GM18909 (cell line): ENCODE results near the gene COL4A2.

Source experiments
- ATAC-seq: cut with Tn5 transposase; IDR thresholded peaks from one replicate; pipeline ENCODE4 v1.9.1; 2021; ENCODE audit warnings: mild to moderate bottlenecking; ENCODE audit not compliant: unreplicated experiment, poor library complexity

COL4A2 gene

GRCh38 chr13:110306960-110307766 lies at the start of gene COL4A2, which contains the start of gene COL4A1:
Gene COL4A2 (plus strand): TSS chr13:110307284. CDS start chr13:110307904, 620 bp downstream.
Gene COL4A1 (minus strand): TSS chr13:110307157. CDS start chr13:110307027, 130 bp downstream.
- ATAC-seq, result no peak

- ATAC-seq, result no peak
Measured at GRCh38 chr13:110257408-110257807, 49.7 kb upstream of the COL4A2 start.

- no peak for ATAC-seq
Measured at GRCh38 chr13:110258876-110259631, 48.0 kb upstream of the COL4A2 start.

DNA sequence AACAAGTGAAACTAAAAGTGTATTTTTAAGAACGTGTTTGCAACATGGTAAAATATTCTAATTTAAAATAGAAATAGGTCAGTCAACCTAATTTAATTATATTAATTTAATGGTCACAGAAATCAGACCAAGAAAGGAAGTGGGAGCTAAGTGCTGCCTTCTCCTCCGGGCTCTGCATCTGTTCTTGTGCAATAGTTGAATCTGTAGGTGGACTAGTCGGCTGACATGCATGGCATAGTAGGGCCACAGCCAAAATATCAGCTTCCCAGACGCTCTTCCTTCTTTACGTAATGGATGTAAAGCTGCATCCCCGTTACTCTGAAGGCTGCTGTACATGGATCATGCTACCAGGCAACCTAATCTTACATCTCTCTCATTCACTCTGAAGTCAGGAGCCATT lies 47.4 kb upstream of the COL4A2 start:
- no peak for ATAC-seq

GRCh38 chr13:110261166-110262081 lies 45.7 kb upstream of the COL4A2 start:
- ATAC-seq, result no peak

- ATAC-seq, result no peak
Measured at GRCh38 chr13:110262082-110262436, 45.0 kb upstream of the COL4A2 start.

GRCh38 chr13:110262508-110263291 lies 44.4 kb upstream of the COL4A2 start:
- no peak for ATAC-seq

- ATAC-seq, result no peak
Measured at GRCh38 chr13:110263404-110263803, 43.7 kb upstream of the COL4A2 start.

GRCh38 chr13:110263888-110264287 lies 43.2 kb upstream of the COL4A2 start:
- no peak for ATAC-seq

DNA sequence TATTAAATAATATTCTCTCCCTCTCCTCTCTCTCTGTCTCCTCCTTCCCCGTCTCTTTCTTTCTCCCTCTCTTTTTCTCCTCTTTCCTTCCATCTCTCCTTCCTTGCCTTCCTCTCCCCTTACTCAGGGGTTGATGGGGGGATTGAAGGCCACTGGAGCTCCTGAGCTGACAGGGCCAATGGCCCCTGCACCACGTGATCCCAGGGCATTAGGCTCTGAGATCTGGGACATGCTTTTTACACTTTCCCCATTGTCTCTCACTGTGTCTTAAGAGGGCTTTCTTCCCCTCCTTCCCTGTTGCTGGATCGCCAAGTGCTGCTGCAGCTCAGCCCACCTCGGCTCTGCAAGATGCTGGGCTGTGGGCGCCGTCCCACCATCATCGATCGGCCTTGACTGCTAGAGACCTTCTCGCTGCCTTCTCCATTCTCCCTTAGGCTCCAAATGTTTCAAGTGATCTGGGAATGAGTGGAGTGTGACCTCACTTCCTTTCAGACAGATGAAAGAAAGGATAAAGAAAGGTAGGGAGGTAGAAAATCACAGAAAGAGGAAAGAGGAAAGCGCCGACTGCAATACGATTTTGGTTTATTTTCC lies 42.3 kb upstream of the COL4A2 start:
- no peak for ATAC-seq

GRCh38 chr13:110265341-110265681 lies 41.8 kb upstream of the COL4A2 start:
- ATAC-seq, result no peak

GRCh38 chr13:110265682-110266430 lies 41.2 kb upstream of the COL4A2 start:
- ATAC-seq, result no peak

- no peak for ATAC-seq
Measured at GRCh38 chr13:110266431-110266809, 40.7 kb upstream of the COL4A2 start.

GRCh38 chr13:110266983-110267382 lies 40.1 kb upstream of the COL4A2 start:
- no peak for ATAC-seq

- no peak for ATAC-seq
Measured at GRCh38 chr13:110268061-110268460, 39.0 kb upstream of the COL4A2 start.

GRCh38 chr13:110268576-110269185 lies 38.4 kb upstream of the COL4A2 start:
- no peak for ATAC-seq

DNA sequence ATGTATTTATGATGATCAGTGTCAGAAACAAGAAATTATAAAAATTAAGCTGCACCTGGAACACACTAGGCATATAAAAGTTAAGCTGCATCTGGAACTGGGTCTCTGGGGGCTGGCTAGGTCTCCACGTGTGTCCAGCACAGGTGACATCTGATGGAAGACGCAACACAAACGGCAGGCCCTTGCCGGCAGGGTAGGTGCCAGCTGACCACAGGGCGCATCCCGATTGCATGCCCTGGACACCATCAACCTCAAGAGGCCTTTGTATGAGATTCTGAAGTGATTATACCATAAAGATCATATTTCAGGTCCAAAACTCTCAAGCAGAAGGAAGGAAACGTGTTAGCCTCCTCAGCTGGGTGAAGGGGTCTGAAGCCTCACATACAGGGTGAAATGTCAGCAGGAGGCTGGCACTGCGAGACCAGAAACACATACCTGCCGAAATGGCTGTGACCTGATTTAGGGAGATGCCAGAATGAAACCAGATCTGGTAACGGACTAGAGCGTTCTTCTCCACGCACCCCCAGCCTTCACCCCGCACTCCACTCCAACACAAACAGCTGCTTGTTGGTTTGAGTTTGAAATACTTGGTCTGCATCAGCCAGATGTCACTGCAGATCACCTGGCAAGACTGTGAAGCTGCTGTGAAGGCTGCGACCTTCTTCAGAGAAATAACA lies 37.4 kb upstream of the COL4A2 start:
- ATAC-seq, result no peak

GRCh38 chr13:110270507-110270906 lies 36.6 kb upstream of the COL4A2 start:
- no peak for ATAC-seq
